HepG2 (cell line): ENCODE results near the gene MTMR4. TPM values are rescaled to one million over a fixed set of nuclear protein-coding genes. Genes with fewer than 3 reads are reported as not detected.

Experiments used
- ATAD3A ChIP-seq: sonication (generic); formaldehyde crosslinking; IDR thresholded peaks from 2 replicates; pipeline ENCODE4 v1.4.0; 2020; ENCODE audit warnings: missing genetic modification reagents
- DZIP1 ChIP-seq: sonication (generic); formaldehyde crosslinking; IDR thresholded peaks from 2 replicates; pipeline ENCODE4 v1.5.0; 2020; ENCODE audit warnings: mild to moderate bottlenecking, missing genetic modification reagents
- ERF ChIP-seq: IDR thresholded peaks from 2 replicates; pipeline ENCODE4 v1.6.1; 2018; ENCODE audit warnings: missing biosample characterization, missing genetic modification reagents
- ETS1 ChIP-seq: sonication (generic); formaldehyde crosslinking; IDR thresholded peaks from 2 replicates; pipeline ENCODE4 v1.4.0; 2020; ENCODE audit warnings: missing genetic modification reagents
- JUNB ChIP-seq: sonication (generic); formaldehyde crosslinking; IDR thresholded peaks from 2 replicates; pipeline ENCODE4 v1.8.0; 2022; ENCODE audit warnings: missing genetic modification reagents, mild to moderate bottlenecking, borderline replicate concordance
- KLF11 ChIP-seq: IDR thresholded peaks from 2 replicates; pipeline ENCODE4 v1.6.1; 2016; ENCODE audit warnings: missing compliant biosample characterization
- MBNL3 ChIP-seq: fragments of 250-450 bp; sonication (Bioruptor Pico); conservative IDR thresholded peaks from 2 replicates; pipeline ENCODE4 v1.8.0; 2022; ENCODE audit warnings: mild to moderate bottlenecking, inconsistent platforms
- MXD3 ChIP-seq: IDR thresholded peaks from 2 replicates; pipeline ENCODE4 v1.6.1; 2016; ENCODE audit warnings: mild to moderate bottlenecking, missing biosample characterization, missing genetic modification reagents
- MXD4 ChIP-seq: IDR thresholded peaks from 2 replicates; pipeline ENCODE4 v1.6.1; 2016; ENCODE audit warnings: mild to moderate bottlenecking, missing biosample characterization, missing genetic modification reagents
- REL ChIP-seq: sonication (generic); formaldehyde crosslinking; conservative IDR thresholded peaks from 2 replicates; pipeline ENCODE4 v1.8.0; 2022; ENCODE audit warnings: mild to moderate bottlenecking, missing genetic modification reagents, moderate library complexity
- TP53 ChIP-seq: sonication (generic); formaldehyde crosslinking; conservative IDR thresholded peaks from 2 replicates; pipeline ENCODE4 v1.4.0; 2020; ENCODE audit warnings: missing genetic modification reagents
- ZNF589 ChIP-seq: sonication (generic); formaldehyde crosslinking; conservative IDR thresholded peaks from 2 replicates; pipeline ENCODE4 v1.8.0; 2022; ENCODE audit warnings: mild to moderate bottlenecking, moderate library complexity, missing genetic modification reagents
- ZNF615 ChIP-seq: sonication (generic); formaldehyde crosslinking; IDR thresholded peaks from 2 replicates; pipeline ENCODE4 v1.5.0; 2020; ENCODE audit warnings: mild to moderate bottlenecking, missing genetic modification reagents, borderline replicate concordance
- ZNF747 ChIP-seq: sonication (generic); formaldehyde crosslinking; IDR thresholded peaks from 2 replicates; pipeline ENCODE4 v1.8.1; 2023; ENCODE audit warnings: missing genetic modification reagents, mild to moderate bottlenecking, borderline replicate concordance
- polyA plus RNA-seq, 8 experiments: library from polyadenylated mRNA; depleted of rRNA in 3 of 8; stranded (reverse) in 7 of 8; unstranded in 1 of 8; fragments of >200 nt; fragmentation: Illumina TruSeq in 4 of 8; extraction: Trizol in 4 of 8; gene quantifications; 2 replicates each; pipeline versions ENCODE4 v1.2.1 to v1.2.3, GENCODE V29; 2011 to 2016; ENCODE audit warnings: low read depth in 4 of 8, missing spikeins in 1 of 8, mixed read lengths in 1 of 8; ENCODE audit not compliant: insufficient read depth in 1 of 8
- total RNA-seq, 5 experiments: library from RNA; depleted of rRNA; stranded (reverse); fragments of >200 nt; fragmentation: Illumina TruSeq; extraction: Trizol; gene quantifications; 2 replicates each; pipeline ENCODE4 v1.2.3, GENCODE V29; 2016; ENCODE audit warnings: low read depth in 1 of 5
- TF ChIP-seq, protein P1 (sequence below): sonication (generic); formaldehyde crosslinking; IDR thresholded peaks from 2 replicates; pipeline ENCODE4 v1.5.0; 2020; ENCODE audit warnings: mild to moderate bottlenecking, missing genetic modification reagents
- TF ChIP-seq, protein P2 (sequence below): sonication (generic); formaldehyde crosslinking; IDR thresholded peaks from 2 replicates; pipeline ENCODE4 v1.4.0; 2020; ENCODE audit warnings: low read depth, mild to moderate bottlenecking, missing genetic modification reagents
- TF ChIP-seq, protein P3 (sequence below): sonication (generic); formaldehyde crosslinking; IDR thresholded peaks from 2 replicates; pipeline ENCODE4 v1.5.1; 2020; ENCODE audit warnings: mild to moderate bottlenecking, missing genetic modification reagents, moderate library complexity

Gene MTMR4
- total and polyA plus RNA-seq, 2 of the 13 experiments (the other 11 are each of a cell fraction or from before 2014, with no cell fraction given): 62.5 to 65.1 TPM

- TF ChIP-seq ETS1: no peak
- TF ChIP-seq, protein P1, sequence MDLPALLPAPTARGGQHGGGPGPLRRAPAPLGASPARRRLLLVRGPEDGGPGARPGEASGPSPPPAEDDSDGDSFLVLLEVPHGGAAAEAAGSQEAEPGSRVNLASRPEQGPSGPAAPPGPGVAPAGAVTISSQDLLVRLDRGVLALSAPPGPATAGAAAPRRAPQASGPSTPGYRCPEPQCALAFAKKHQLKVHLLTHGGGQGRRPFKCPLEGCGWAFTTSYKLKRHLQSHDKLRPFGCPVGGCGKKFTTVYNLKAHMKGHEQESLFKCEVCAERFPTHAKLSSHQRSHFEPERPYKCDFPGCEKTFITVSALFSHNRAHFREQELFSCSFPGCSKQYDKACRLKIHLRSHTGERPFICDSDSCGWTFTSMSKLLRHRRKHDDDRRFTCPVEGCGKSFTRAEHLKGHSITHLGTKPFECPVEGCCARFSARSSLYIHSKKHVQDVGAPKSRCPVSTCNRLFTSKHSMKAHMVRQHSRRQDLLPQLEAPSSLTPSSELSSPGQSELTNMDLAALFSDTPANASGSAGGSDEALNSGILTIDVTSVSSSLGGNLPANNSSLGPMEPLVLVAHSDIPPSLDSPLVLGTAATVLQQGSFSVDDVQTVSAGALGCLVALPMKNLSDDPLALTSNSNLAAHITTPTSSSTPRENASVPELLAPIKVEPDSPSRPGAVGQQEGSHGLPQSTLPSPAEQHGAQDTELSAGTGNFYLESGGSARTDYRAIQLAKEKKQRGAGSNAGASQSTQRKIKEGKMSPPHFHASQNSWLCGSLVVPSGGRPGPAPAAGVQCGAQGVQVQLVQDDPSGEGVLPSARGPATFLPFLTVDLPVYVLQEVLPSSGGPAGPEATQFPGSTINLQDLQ (CRISPR knock-in tag): no peak
- 0 out of 2 replicates have a peak, but pooled peaks have one; percentile 56 for TF ChIP-seq ZNF589 (CRISPR knock-in tag)
- TF ChIP-seq ATAD3A: 0 out of 2 replicates have a peak, but pooled peaks have one; percentile 47
- TF ChIP-seq, protein P2, sequence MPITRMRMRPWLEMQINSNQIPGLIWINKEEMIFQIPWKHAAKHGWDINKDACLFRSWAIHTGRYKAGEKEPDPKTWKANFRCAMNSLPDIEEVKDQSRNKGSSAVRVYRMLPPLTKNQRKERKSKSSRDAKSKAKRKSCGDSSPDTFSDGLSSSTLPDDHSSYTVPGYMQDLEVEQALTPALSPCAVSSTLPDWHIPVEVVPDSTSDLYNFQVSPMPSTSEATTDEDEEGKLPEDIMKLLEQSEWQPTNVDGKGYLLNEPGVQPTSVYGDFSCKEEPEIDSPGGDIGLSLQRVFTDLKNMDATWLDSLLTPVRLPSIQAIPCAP (CRISPR knock-in tag): no peak
- TF ChIP-seq ZNF747: peak; percentile 95
- peak; percentile 99 for TF ChIP-seq KLF11 (CRISPR knock-in tag)
- TF ChIP-seq ERF (CRISPR knock-in tag): peak; percentile 9; the same call in 1 of the 2 replicates
- 0 out of 2 replicates have a peak, but pooled peaks have one; percentile 65 for TF ChIP-seq ZNF615
- TF ChIP-seq MBNL3 (CRISPR knock-in tag): no peak
- TF ChIP-seq, protein P3, sequence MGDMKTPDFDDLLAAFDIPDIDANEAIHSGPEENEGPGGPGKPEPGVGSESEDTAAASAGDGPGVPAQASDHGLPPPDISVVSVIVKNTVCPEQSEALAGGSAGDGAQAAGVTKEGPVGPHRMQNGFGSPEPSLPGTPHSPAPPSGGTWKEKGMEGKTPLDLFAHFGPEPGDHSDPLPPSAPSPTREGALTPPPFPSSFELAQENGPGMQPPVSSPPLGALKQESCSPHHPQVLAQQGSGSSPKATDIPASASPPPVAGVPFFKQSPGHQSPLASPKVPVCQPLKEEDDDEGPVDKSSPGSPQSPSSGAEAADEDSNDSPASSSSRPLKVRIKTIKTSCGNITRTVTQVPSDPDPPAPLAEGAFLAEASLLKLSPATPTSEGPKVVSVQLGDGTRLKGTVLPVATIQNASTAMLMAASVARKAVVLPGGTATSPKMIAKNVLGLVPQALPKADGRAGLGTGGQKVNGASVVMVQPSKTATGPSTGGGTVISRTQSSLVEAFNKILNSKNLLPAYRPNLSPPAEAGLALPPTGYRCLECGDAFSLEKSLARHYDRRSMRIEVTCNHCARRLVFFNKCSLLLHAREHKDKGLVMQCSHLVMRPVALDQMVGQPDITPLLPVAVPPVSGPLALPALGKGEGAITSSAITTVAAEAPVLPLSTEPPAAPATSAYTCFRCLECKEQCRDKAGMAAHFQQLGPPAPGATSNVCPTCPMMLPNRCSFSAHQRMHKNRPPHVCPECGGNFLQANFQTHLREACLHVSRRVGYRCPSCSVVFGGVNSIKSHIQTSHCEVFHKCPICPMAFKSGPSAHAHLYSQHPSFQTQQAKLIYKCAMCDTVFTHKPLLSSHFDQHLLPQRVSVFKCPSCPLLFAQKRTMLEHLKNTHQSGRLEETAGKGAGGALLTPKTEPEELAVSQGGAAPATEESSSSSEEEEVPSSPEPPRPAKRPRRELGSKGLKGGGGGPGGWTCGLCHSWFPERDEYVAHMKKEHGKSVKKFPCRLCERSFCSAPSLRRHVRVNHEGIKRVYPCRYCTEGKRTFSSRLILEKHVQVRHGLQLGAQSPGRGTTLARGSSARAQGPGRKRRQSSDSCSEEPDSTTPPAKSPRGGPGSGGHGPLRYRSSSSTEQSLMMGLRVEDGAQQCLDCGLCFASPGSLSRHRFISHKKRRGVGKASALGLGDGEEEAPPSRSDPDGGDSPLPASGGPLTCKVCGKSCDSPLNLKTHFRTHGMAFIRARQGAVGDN (CRISPR knock-in tag): peak; percentile 42
- no peak for TF ChIP-seq JUNB (CRISPR knock-in tag)
- TF ChIP-seq MXD3: peak; percentile 61; the same call in 1 of the 2 replicates
- no peak for TF ChIP-seq REL (CRISPR knock-in tag)
- no peak for TF ChIP-seq TP53
- TF ChIP-seq MXD4: peak; percentile 23
- TF ChIP-seq DZIP1: peak; percentile 90
These were observed 3.6 kb upstream of the MTMR4 start (continued) for GRCh38 chr17:58517928-58518609.
